NOMO-1 (cell line): ENCODE data around the gene UCN.
"Not testable (repeated sequence)": the region's sequence is repeated elsewhere in the genome, so short reads cannot be mapped to it uniquely, and the experiment has no call there.

Experiments
- DNase-seq, 2 experiments: peaks; one replicate each; lab custom pipeline; 2025; ENCODE audit not compliant: unreplicated experiment in 2 of 2; lab: John Stamatoyannopoulos, UW

The UCN gene

DNA sequence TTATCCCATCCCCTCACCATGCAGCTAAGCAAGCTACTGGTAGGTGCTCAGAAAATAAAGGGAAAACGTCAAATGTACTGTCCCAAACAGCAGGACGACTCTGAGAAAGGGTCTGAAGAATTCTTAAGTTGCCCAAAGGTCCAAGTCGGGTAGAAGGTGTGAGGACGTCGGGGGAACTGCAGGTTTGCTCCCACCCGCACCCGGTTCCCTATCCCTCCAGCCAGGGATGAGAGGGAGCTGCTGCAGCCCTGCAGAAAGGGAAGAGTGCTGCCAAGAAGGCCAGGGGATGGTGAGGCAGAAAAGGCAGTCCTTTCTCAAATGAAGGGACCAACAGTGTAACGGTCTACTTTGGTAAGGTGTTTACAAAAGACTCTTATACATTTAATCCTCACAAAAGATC lies 6.9 kb upstream of the UCN start:
- DNase-seq = no peak

DNA sequence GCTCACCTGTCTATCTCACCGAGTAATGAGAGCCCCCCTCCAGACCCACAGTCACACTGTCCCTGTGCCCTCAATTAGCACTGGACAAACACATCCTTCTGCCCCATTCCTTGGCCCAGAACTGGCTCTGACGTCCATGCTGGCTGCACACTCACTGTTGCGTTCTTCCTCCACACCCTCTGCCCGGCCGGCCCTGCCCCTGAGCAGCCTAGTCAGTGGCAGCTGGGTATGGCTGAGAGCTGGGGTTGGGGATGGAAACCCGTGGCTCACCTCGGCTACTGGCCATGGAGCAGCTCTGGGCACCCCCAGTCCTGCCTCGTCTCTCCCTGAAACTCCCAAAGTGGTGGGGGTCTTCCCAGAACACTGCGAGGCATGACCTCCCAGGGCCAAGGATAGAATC lies 6.5 kb upstream of the UCN start:
- no peak for DNase-seq

DNA sequence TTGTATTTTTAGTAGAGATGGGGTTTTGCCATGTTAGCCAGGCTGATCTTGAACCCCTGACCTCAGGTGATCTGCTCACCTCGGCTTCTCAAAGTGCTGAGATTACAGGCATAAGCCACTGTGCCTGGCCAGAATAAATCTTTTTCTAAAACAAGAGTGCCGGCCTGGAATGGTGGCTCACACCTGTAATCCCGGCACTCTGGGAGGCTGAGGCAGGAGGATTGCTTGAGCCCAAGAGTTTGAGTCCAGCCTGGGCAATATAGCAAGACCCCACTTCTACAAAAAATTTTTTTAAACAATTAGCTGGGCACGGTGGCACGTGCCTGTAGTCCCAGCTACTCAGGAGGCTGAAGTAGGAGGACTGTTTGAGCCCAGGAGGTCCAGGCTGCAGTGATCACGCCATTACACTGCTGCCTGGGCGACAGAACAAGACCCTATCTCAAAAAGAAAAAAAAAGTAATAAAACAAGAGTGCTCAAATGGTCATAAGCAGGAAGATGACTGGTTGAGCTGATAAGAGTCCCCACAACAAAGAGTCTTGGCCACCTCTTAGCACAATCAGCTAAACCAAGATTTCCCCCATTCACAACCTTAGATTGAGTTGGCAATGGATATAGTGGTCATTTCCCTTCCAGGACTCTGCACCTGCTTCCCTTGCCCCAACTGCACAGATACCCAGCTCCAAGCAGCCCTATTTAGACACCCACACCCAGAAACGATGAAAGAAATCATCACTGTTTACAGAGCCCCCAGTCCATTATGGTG lies 5.8 kb upstream of the UCN start:
- DNase-seq = no peak

GRCh38 chr2:27312152-27312551 lies 3.9 kb upstream of the UCN start:
- no peak for DNase-seq

DNA sequence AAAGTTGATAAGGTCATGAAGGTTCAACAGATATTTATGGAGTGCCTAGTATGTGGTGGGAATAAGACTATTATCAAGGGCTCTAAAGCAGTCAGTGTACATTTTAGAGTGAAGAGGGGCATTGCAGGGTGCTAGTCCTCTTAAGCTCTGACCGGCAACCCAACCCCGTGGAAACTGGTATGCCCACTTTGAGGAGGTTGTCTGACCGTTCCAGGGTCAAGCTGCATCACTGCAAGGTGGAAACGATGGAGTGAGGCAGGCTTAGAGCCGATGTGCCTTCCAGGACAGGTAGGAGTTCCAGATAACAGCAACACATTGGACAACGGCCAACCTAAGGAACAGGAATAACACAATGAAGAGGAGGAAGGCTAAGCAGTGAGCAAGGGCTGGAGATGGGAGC lies 1.4 kb upstream of the UCN start:
- DNase-seq = no peak

DNA sequence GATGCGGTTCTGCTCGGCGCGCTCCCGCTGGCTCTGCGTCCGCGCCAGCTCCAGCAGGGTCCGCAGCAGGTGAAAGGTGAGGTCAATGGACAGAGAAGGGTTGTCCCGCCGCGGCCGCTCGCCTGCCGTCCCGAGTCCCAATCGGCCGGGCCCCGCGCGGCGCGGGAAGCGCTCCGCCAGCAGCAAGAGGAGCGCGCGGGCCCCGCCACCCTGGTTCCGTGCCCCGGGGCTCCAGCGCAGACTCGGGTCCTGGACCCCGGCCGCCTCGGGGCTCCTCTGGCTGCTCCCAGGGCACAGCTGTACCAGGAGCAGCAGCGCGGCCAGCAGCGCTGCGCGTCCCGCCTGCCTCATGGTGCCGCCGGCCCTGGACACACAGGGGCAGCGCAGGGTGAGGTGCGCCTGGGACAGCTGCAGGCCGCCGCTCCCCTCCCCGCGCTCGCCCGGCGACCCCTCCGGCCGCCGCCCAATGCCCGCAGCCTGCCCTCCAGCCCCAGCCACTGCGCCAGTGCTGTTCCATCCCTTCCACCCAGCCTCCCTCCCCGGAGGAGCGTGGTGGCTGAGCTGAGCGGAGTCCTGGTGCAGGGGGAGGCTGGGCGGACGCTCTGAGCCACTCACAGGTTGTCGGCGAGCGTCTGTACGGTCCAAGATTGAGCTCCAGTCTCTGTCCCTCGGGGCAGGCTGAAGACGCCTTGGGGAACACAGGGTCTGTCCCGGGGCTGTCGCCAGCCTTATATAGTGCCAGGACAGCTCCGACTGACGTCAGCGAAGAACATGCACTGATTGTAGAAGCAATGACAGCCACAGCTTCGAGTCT lies 493 bp downstream of the UCN start:
- no peak for DNase-seq

- no peak for DNase-seq
These were observed 1.0 kb downstream of the UCN start for GRCh38 chr2:27307287-27307544.

DNA sequence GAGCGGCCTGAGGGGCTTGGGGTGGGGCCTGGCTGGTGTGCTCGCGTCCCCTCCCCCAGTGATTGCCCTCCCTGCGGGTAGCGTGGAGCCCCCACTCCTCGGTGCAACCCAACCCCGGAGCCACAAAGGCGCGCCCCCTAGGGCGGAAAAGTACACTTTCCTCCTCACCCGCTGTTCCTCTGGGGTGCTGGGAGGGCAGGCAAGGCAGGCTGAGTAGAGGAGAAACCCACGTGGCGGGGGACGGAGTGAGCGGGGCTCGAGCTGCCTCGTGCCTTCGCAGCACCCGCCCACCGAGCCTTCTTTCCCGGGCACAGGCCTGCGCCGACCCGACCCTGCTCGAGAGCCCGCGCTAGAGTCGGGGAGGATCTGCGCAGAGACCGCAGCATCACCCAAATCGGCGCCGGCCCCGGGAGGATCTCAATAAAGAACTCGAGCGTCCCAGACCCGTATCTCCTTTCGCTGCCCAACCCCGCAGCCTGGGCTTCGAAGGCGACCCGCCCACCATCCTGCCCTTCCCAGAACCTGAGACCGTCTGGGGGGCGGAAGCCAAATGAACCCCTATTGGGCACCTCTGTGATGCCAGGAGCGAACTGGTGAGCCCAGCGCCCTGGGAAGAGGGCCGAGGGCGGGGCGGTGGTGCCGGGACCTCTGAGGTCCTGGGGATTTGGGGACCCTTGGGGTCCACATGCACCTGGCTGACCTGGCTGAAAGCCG lies 1.5 kb downstream of the UCN start:
- DNase-seq = no peak

- no peak for DNase-seq
These were observed 2.1 kb downstream of the UCN start for GRCh38 chr2:27306136-27306535.

- no peak for DNase-seq
These were observed 2.7 kb downstream of the UCN start for GRCh38 chr2:27305516-27305915.

- no peak for DNase-seq
These were observed 3.6 kb downstream of the UCN start for GRCh38 chr2:27304488-27305240.

DNA sequence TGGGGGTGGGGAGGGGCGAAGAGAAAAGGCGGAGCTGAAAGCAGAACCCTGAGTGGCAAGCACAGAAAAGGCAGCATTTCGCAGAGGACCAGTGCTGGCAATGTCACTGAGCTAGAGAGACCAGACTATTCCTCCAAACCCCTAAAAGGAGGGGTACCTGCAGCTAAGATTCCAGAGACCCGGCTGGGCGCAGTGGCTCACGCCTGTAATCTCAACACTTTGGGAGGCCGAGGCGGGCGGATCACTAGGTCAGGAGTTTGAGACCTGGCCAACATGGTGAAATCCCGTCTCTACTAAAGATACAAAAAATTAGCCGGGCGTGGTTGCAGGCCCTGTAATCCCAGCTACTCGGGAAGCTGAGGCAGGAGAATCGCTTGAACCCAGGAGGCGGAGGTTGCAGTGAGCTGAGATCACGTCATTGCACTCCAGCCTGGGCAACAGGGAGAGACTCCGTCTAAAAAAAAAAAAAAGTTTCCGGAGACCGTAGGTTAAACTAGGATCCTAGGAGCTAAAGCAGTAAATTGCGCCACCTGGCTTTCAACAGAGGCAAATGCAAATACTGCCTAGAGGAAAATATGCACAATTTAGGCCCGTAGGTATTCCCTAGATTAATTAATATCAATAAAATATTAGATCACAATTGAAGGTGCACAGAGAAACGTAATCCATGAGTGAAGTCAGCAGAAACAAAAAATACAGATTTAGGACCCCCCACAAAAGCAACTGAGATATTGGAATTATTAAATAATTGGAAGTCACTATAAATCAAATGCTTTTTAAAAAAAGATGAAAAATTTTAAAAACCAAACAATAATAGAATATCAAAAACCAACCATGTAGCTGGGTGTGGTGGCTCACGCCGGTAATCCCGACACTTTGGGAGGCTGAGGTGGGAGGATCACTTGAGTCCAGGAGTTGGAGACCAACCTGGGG lies 4.9 kb downstream of the UCN start:
- DNase-seq = peak; percentile 23 to 43

DNA sequence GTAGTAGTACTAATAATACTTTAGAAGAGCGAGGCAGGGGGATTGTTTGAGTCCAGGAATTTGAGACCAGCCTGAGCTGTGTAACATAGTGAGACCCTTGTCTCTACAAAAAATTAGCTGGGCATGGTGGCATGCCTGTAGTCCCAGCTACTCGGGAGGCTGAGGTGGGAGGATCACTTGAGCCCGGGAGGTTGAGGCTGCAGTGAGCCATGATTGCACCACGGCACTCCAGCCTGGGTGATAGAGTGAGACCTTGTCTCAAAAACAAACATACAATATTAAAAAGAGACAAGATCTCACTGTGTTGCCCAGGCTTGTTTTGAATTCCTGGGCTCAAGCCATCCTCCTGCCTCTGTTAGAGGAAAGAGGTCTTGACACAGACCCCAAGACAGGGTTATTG lies 7.6 kb downstream of the UCN start:
- not testable (repeated sequence) for DNase-seq

GRCh38 chr2:27298391-27299080 lies 9.7 kb downstream of the UCN start:
- no peak for DNase-seq

DNA sequence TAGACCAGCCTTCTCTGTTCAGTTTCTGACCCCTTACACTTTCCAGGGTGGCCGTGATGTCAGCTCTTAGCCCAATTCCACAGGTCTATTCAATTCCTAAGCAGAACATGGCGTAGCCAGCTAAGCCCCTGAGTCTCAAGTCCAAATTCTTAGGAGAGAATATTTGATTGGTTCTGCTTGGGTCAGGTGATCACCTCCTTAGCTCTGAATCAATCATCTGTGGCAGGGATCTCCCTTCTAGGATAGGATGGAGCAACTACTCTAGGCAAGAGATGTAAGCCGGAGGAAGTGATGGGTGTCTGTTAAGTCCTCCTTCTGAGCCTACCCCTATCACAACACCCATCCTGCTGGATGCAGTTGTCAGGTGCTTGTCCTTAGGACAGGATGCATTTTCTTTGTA lies 11.1 kb downstream of the UCN start:
- no peak for DNase-seq

DNA sequence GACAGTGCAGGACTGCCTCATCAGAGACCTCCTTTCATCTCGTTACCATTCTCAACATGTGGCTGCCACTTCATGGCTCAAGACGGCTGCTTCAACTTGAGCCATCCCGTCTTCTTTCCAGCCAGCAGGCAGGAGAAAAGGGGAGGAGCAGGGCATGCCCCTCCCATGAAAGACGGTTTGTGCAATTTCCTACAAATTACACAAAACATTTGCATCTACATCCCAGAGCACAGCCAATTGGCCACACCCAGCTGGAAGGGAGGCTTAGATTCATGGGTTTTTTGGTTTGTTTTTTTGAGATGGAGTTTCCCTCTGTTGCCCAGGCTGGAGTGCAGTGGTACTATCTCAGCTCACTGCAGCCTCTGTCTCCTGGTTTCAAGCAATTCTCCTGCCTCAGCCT lies 11.8 kb downstream of the UCN start:
- peak; percentile 32 to 50 for DNase-seq

DNA sequence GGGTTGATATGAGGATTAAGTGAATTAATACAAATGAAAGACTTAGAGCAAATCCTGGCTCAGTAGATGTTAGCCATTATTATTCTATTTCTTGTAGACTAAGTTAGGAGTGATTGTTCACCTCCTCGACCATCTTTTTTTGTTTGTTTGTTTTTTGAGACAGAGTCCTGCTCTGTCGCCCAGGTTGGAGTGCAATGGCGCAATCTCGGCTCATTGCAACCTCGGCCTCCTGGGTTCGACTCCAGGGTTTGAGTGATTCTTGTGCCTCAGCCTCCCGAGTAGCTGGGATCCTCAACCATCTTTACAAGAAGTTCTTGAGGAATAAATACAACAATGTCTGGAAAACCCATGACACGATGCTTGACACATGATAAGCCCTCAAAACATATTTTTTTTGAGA lies 13.3 kb downstream of the UCN start:
- DNase-seq = no peak

DNA sequence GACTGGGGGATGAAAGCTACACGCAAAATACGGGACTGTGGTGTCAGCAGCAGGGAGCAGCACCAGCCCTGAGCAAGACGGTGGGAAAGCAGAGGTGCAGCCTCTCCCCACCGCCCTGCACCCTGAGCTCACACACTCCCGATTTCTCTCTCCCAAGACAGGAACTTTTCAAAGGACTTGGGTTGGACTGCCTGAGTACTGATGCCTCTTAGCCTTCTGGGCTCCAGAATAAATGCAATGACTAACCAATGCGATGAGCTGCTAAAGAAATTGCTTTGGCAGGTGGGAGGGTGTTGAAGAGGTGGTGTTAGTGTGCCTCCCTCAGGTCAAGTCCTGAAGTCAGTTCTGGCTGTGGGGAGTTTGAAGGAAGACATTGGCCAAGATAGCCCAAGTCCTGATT lies 16.4 kb downstream of the UCN start:
- DNase-seq = no peak

DNA sequence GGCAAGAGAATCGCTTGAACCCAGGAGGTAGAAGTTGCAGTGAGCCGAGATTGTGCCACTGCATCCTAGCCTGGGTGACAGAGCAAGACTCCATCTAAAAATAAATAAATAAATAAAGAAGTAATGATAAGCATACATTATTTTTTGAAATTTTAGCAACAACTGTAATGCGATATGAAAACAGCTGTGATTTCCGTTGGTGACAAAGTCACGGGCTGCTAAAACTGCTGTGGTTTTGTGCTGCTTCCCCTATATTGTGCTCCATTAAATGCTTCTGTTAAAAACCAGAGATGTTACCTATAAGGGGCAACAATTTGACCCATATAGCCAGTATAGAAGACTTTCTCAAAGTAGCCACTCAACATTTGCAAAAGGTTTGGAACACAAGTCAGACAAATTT lies 17.7 kb downstream of the UCN start:
- peak; percentile 4 to 36 for DNase-seq

- no peak for DNase-seq
These were observed 19.6 kb downstream of the UCN start for GRCh38 chr2:27288610-27289009.
